ENCODE measurements around the gene TMEM201. TPM values are rescaled to one million over a fixed set of nuclear protein-coding genes. Genes with fewer than 3 reads are reported as not detected.

The TMEM201 gene
- total RNA-seq, 1 donor from 2014 or later = 4.7 TPM

GRCh38 chr1:9577423-9577822, 11.3 kb upstream of the TMEM201 start:
- no peak for DNase-seq

DNA sequence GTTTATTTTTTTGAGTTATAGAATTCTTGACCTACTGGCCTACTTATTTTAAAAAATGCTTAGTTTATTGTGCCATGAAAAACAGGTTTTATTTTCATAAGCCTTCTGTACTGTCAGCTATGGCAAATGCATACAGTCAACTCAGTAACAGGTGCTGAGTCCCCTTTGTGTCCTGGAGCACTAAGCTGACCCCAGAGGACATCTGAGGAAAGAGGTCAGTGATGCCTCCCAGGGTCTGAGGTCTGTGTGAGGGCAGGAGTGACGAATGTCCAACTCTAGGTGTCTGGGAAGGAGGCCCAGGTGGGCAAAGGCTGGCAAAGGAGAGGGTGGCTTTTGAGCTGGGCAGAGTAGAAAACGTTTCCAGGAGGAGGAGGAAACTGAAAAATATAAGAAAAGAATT, 7.8 kb upstream of the TMEM201 start:
- no peak for DNase-seq

GRCh38 chr1:9586147-9586766, 2.5 kb upstream of the TMEM201 start:
- no peak for DNase-seq

DNA sequence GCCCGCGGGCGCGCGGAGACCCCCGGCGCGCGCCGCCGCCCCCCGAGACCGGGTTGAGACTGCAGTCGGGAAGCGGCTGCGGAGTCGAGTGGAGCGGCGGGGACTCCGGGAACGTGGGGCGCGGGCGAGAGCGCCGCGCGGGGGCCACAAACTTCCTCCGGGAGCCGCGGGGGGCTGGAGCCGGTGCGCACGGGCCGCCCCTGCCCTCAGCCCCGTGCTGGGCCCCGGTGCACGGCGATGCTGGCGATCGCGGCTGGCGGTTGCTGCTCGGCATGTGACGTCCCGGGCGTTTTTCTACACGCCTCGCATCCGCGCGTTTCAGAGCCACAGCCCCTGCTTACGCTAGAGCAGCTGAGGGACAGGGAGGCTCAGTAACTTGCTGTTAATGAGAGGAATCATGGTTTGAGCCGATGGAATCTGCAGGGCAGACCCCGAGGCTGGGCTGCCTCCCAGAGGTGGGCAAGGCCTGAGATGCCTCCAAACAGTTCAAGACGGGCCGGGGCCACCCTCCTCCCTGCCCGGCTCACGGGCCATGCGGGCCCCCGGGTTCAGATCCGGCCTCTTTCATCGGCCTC, 520 bp downstream of the TMEM201 start:
- DNase-seq = no peak

GRCh38 chr1:9589719-9590157, 1.0 kb downstream of the TMEM201 start:
- no peak for DNase-seq

- DNase-seq = no peak
Measured at GRCh38 chr1:9590201-9590600, 1.5 kb downstream of the TMEM201 start.

- no peak for DNase-seq
Measured at GRCh38 chr1:9590945-9591668, 2.4 kb downstream of the TMEM201 start.

- no peak for DNase-seq
Measured at GRCh38 chr1:9591669-9592509, 3.2 kb downstream of the TMEM201 start.

- no peak for DNase-seq
Measured at GRCh38 chr1:9592510-9593075, 3.9 kb downstream of the TMEM201 start.

- no peak for DNase-seq
Measured at GRCh38 chr1:9593147-9593491, 4.4 kb downstream of the TMEM201 start.

GRCh38 chr1:9593492-9594465, 5.1 kb downstream of the TMEM201 start:
- DNase-seq = no peak

DNA sequence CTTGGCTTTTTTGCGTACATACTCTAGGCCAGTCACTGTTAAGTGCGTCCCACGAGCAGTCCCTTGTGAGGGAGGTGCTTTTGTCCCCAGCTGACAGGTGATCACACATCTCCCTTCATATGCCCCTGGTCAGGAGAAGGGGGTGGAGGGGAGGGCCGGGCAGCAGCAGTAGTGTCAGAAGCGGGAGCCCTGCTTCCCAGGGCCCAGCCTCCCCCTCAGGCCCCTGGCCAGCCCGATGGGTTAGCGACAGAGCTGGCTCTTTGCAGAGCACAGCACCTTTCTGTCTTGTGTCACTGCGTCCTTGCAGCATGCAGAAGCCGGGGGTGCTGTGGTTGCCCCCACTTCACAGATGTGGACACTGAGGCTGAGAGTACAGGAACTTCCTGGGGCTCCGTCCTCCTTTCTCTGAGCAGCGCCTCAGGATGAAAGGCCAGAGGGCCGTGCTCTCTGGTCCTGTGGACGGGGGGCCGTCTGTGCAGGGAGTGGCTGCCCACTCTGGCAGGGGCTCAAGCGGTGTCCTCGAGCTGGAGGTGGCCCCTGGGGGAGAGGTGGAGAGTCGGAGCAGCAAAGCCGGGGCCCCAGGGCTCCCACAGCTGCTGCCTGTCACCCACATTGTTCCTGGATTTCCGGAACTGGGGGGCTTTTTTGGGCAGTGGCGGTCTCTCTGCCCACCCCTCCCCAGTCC, 5.9 kb downstream of the TMEM201 start:
- no peak for DNase-seq

GRCh38 chr1:9595156-9595967, 6.7 kb downstream of the TMEM201 start:
- DNase-seq = no peak

- DNase-seq = no peak
Measured at GRCh38 chr1:9595968-9596340, 7.2 kb downstream of the TMEM201 start.

DNA sequence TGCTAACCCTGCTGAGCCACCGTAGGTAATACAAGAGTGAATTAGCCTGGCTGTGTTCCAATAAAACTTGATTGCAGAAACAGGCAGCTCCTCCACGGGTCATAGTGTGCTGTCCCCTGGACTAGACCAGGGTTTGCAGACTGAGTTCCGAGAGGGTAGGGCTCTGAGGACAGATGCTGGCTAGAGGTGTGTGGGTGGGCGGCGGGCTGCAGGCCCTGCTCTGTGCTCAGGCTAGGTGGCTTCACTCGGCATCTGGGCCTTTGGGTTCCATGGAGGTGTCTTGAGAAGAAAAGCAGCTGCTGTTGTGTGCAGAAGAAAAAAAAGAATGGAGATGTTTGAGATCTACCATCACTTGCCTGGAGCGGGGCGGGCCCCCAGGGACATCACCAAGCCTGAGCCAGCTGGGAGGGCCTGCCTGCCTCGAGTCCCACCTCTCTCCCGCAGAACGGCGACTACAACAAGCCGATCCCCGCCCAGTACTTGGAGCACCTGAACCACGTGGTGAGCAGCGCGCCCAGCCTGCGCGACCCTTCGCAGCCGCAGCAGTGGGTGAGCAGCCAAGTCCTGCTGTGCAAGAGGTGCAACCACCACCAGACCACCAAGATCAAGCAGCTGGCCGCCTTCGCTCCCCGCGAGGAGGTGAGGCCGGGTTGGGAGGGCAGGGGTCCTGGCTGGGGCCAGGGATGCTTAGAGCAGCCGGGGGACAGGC, 7.9 kb downstream of the TMEM201 start:
- no peak for DNase-seq

DNA sequence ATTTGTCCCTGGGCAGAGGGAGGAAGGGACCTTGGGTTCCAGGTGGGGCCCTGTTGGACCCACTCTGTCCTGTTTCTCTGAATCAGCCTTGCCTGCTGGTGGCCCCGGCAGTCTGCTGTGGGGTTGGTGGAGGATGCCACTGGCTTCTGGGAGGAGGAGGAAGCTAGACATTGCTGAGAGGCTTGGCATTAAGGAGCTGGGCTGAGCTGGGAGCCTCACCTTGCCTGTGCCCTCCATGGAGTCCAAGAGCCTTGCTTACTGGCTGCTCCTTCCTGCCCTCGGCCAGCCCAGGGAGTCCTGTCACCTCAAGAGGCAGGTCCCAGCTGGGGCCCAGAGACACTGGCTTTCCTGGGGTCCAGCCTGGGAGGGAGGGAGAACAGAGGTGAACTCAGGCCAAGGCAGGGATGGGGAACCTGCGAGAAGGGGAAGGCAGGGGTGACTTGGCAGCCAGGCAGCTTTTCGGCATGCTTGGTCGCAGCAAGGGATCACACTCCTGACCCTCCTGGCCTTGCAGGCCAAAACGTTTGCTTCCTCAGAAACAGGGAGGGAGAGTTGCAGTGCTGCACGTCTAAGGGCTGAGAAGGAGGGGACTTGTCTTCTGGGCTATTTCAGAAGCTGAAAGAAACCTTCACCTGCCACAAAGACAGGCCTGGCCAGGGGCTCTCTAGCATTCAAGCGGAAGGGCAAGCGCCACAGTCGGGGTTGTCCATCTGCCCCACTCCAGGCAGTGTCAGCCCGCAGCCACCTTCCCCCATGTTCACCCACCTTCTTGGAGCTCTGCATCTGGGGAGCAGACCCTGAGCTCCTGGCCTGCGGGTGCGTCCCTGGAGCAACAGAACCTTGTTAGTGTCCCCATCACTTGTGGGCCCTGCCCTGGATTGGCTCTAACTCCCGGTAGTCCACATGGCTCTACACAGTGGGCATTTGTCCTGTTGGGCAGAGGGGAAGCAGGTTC, 8.9 kb downstream of the TMEM201 start:
- no peak for DNase-seq

GRCh38 chr1:9598316-9598700, 9.6 kb downstream of the TMEM201 start:
- no peak for DNase-seq

DNA sequence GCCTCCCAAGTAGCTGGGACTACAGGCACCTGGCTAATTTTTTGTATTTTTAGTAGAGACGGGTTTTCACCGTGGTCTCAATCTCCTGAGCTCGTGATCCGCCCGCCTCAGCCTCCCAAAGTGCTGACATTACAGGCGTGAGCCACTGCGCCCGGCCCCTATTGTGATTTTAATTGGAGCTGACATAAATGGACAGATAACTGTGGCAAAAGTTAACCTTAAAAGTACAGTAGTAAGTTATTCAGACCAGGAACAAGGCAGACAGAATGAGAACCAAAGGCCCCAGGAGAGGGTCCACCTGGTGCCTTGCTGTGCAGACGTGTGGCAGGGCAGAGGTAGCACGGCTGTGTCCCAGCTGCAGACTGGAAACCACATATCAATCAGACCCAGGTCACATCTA, 11.0 kb downstream of the TMEM201 start:
- no peak for DNase-seq
